DOHH2 (cell line): ENCODE measurements around the gene MDFIC.

Source experiments
- H3F3A ChIP-seq: fragments of 200-600 bp; sonication (generic), shearing (Covaris generic); 2 replicates; pipeline ENCODE4 v1.6.0; 2016; ENCODE audit warnings: antibody characterized with exemption, mild to moderate bottlenecking; ENCODE audit not compliant: control insufficient read depth, insufficient read depth
- H3K27ac ChIP-seq: fragments of 200-600 bp; sonication (generic); 2 replicates; pipeline ENCODE4 v1.5.1; 2014; ENCODE audit warnings: low read depth, mild to moderate bottlenecking, low read length, moderate library complexity
- H3K27me3 ChIP-seq: fragments of 200-600 bp; sonication (generic); 2 replicates; pipeline ENCODE4 v1.6.1; 2014; ENCODE audit warnings: mild to moderate bottlenecking, low read length, mixed read lengths; ENCODE audit not compliant: control insufficient read depth
- H3K36me3 ChIP-seq: fragments of 200-600 bp; sonication (generic); 2 replicates; pipeline ENCODE4 v1.6.1; 2014; ENCODE audit warnings: mild to moderate bottlenecking, low read length, moderate library complexity, mixed read lengths; ENCODE audit not compliant: control insufficient read depth
- H3K4me1 ChIP-seq: fragments of 200-600 bp; sonication (generic); 2 replicates; pipeline ENCODE4 v1.6.1; 2014; ENCODE audit warnings: mild to moderate bottlenecking, low read length, mixed read lengths; ENCODE audit not compliant: control insufficient read depth
- H3K4me2 ChIP-seq: fragments of 200-600 bp; sonication (generic); 2 replicates; pipeline ENCODE4 v1.6.0; 2014; ENCODE audit warnings: mild to moderate bottlenecking, low read length, moderate library complexity
- H3K4me3 ChIP-seq: fragments of 200-600 bp; sonication (generic); 2 replicates; pipeline ENCODE4 v1.5.1; 2014; ENCODE audit warnings: mild to moderate bottlenecking, low read length, mixed read lengths
- H3K79me2 ChIP-seq: fragments of 200-600 bp; sonication (generic); 2 replicates; pipeline ENCODE4 v1.6.1; 2014; ENCODE audit warnings: mild to moderate bottlenecking, low read length, mixed read lengths; ENCODE audit not compliant: control insufficient read depth
- H3K9me2 ChIP-seq: fragments of 200-600 bp; sonication (generic); replicated peaks from 2 replicates; pipeline ENCODE4 v1.6.1; 2014; ENCODE audit warnings: mild to moderate bottlenecking, low read length, mixed read lengths; ENCODE audit not compliant: control insufficient read depth
- H3K9me3 ChIP-seq: fragments of 200-600 bp; sonication (generic); 2 replicates; pipeline ENCODE4 v1.6.1; 2014; ENCODE audit warnings: antibody characterized with exemption, low read length, mixed read lengths; ENCODE audit not compliant: control insufficient read depth, insufficient read depth
- H4K20me1 ChIP-seq: fragments of 200-600 bp; sonication (generic); 2 replicates; pipeline ENCODE4 v1.6.0; 2014; ENCODE audit warnings: low read depth, mild to moderate bottlenecking, antibody characterized with exemption, low read length, moderate library complexity; ENCODE audit not compliant: control insufficient read depth, insufficient read depth
- EZH2phosphoT487 ChIP-seq: fragments of 200-600 bp; sonication (generic); IDR thresholded peaks from 2 replicates; pipeline ENCODE4 v1.6.1; 2017; ENCODE audit warnings: borderline replicate concordance, mild to moderate bottlenecking, antibody characterized with exemption, low read length, moderate library complexity, mixed read lengths
- TF ChIP-seq, protein P1 (sequence below): fragments of 200-600 bp; sonication (generic); IDR thresholded peaks from one replicate; pipeline ENCODE4 v1.5.1; 2014; ENCODE audit warnings: antibody characterized with exemption, mild to moderate bottlenecking, low read depth, low read length; ENCODE audit not compliant: poor library complexity, severe bottlenecking

MDFIC gene

DNA sequence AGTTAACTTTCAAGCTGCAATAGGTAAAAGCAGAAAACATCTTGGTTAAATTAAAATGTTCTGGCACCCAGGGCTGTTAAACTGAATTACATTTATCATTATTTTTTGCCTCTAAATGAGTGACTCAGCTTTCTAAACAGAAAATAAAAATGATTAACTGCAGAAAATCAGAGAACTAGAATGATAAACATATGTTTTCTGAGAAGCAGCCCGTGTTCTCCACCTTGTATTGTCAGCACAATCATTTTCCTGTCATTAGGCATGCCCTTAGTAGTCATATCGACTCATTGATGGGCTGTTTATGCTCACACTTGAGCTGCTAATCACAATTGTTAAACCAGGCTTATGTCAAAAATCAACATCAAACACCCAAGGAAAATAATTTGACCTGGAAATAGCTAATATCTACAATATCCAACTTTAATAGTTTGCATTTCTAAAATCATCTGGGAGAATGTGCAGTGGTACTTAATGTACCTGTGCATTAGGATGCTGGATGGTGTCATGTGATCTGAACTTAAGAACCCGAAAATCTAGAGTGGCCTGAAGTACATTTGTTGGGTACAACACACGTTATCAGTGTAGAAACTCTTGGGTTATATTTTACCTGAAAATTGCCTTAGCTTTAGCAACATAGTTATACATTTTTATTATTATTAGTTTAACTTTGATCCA lies 2.3 kb downstream of the MDFIC start:
- peak overlapping the region; percentile 88 for H3K4me3 ChIP-seq
- peaks cover 11% of the 10 kb centered on the region for H3K79me2 ChIP-seq
- H3K4me1 ChIP-seq = peaks cover 40% of the 10 kb centered on the region
- H4K20me1 ChIP-seq = no peaks in the 10 kb centered on the region
- H3K27ac ChIP-seq = no peak overlapping the region
- H3K27me3 ChIP-seq = no peaks in the 10 kb centered on the region
- TF ChIP-seq EZH2phosphoT487 = no peak
- TF ChIP-seq, protein P1, sequence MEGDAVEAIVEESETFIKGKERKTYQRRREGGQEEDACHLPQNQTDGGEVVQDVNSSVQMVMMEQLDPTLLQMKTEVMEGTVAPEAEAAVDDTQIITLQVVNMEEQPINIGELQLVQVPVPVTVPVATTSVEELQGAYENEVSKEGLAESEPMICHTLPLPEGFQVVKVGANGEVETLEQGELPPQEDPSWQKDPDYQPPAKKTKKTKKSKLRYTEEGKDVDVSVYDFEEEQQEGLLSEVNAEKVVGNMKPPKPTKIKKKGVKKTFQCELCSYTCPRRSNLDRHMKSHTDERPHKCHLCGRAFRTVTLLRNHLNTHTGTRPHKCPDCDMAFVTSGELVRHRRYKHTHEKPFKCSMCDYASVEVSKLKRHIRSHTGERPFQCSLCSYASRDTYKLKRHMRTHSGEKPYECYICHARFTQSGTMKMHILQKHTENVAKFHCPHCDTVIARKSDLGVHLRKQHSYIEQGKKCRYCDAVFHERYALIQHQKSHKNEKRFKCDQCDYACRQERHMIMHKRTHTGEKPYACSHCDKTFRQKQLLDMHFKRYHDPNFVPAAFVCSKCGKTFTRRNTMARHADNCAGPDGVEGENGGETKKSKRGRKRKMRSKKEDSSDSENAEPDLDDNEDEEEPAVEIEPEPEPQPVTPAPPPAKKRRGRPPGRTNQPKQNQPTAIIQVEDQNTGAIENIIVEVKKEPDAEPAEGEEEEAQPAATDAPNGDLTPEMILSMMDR = no peak
- 0 out of 2 replicates have a peak, but pooled peaks cover 2% of the 10 kb centered on the region for H3K36me3 ChIP-seq
- peaks cover 7% of the 10 kb centered on the region for H3F3A ChIP-seq
- peak overlapping the region; percentile 92 for H3K4me2 ChIP-seq
- no peaks in the 10 kb centered on the region for H3K9me2 ChIP-seq
- no peaks in the 10 kb centered on the region for H3K9me3 ChIP-seq

DNA sequence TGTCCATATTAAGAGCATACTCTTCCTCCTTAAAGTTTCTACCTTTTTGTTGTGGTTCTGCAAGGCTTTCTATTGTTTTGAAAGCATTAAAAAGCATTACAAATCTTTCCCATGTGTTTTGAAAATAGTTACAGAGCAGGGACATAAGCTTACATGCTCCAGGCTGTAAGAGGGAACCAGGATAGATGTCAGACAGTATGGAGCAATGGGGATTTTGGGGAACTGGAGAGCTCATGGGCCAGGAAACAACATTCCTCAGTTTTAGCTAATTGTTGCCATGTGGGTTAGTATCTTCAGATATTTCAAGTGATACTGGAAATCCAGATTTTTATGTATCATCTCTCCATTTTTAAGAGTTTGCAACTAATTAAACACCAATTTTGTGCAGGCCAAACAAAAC lies 3.5 kb downstream of the MDFIC start:
- Histone ChIP-seq H3K79me2 (peaks cover 23% of the 10 kb centered on the region), H3K4me2 (no peak overlapping the region), H3K4me1 (peaks cover 53% of the 10 kb centered on the region)

DNA sequence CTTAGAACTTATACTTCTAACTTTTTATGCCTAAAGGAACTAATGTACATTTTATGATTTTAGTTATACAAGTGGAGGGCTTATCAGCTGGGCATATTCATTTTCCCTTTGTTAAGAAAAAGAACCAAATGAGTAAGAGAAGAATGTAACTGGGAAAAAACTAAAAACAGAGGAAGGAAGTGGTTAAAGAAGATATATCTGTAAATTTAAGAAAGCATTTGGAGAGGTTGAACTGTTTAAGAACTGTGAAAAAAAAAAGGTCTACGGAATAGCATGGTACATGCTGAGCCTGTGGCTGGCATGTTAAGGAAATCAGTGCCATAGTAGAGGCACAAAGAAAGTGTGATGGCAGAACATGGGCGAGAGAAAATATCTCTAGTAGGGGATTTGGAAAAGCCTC lies 6.2 kb downstream of the MDFIC start:
- Histone ChIP-seq H3K4me3 (no peak overlapping the region), H3K4me2 (peak overlapping the region; percentile 12), H3K4me1 (peaks cover 73% of the 10 kb centered on the region), H4K20me1 (no peaks in the 10 kb centered on the region), H3K79me2 (peaks cover 45% of the 10 kb centered on the region), H3K27ac (no peak overlapping the region), H3K36me3 (0 out of 2 replicates have a peak, but pooled peaks cover 2% of the 10 kb centered on the region), H3F3A (no peaks in the 10 kb centered on the region), H3K9me2 (no peaks in the 10 kb centered on the region), H3K9me3 (no peaks in the 10 kb centered on the region), H3K27me3 (no peaks in the 10 kb centered on the region)
- no peak for TF ChIP-seq EZH2phosphoT487
- TF ChIP-seq, protein P1 = no peak

More for the DNA sequence above, 3.5 kb downstream of the MDFIC start:
- H3K9me3 ChIP-seq = no peaks in the 10 kb centered on the region
- no peaks in the 10 kb centered on the region for H3K9me2 ChIP-seq
- H3K27ac ChIP-seq = no peak overlapping the region
- peaks cover 5% of the 10 kb centered on the region for H3F3A ChIP-seq
- H3K4me3 ChIP-seq = no peak overlapping the region
- no peaks in the 10 kb centered on the region for H3K27me3 ChIP-seq
- TF ChIP-seq EZH2phosphoT487 = no peak
- TF ChIP-seq, protein P1 = no peak
- H3K36me3 ChIP-seq = 0 out of 2 replicates have a peak, but pooled peaks cover 2% of the 10 kb centered on the region
- H4K20me1 ChIP-seq = no peaks in the 10 kb centered on the region
